ENCODE results near the gene CPNE2.

CPNE2 gene

DNA sequence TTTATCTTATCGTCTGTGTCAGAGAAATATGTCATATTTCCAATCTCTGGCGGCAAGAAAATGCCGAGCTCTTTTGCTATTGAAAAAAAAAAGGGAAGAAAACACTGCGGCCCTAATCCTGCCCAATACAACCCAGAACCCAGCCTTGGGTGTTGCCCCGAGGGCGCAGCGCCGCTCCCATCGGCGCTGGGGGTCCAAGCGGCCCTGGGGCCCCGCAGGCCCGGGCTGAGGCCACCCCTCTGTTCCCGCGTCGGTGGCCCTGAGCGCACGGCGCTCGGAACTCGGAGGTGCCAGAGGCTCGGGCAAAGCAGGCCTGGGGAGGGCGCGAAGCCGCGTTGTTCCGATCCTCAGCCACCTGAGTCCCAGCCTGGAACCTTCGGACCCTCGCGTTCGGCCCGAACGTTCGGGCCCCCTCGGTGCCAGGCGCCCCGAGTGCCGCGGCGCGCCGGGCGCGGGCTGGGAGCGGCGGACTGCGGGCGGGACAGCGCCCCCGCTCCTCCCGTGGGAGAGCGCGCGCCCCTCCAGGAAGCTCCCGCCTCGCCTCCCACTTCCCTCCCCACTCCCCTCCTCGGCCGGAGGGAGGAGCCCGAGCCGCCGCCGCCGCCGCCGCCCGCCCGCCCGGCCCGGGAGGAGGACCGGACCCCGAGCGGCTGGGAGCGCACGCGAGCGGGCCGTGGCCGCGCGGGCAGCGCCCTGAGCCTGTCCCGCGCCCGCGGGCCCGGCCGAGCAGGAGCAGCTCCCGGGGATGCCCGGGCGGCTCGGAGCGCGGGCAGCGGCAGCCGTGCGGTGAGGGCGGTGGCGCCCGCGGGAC is at the start of gene CPNE2:
Gene CPNE2 (plus strand): TSS at position 609 of the 811 bp plus-strand sequence. CDS start 18,160 bp downstream, outside the sequence.
- H3K9me3 ChIP-seq (ENCODE audit: low read length), result no peaks in the 10 kb centered on the region
- H3K9ac ChIP-seq (ENCODE audit: low read length), result peak within 1 kb of the TSS; percentile 63
- H3K4me1 ChIP-seq (ENCODE audit: insufficient read depth, low read length, severe bottlenecking), result peaks cover 36% of the 10 kb centered on the region
- no peaks in the 10 kb centered on the region; the same call in 1 of the 2 replicates for H3K36me3 ChIP-seq (ENCODE audit: insufficient read depth, low read length)
- peak within 1 kb of the TSS; percentile 91 for H3K4me2 ChIP-seq (ENCODE audit: low read length)
- H3K4me3 ChIP-seq (ENCODE audit: low read depth, low read length, poor library complexity, severe bottlenecking), result peak within 1 kb of the TSS; percentile 66
- no peaks in the 10 kb centered on the region for H3K79me2 ChIP-seq (ENCODE audit: insufficient read depth, low read length)
- H3K9me2 ChIP-seq (ENCODE audit: low read depth, low read length), result no peaks in the 10 kb centered on the region
- no peaks in the 10 kb centered on the region for H4K20me1 ChIP-seq (ENCODE audit: insufficient read depth, low read length)
- no peak for TF ChIP-seq EZH2 (IDR thresholded peaks at IDR 0.05; ENCODE audit: borderline replicate concordance, low read length)
- TF ChIP-seq, protein P1, sequence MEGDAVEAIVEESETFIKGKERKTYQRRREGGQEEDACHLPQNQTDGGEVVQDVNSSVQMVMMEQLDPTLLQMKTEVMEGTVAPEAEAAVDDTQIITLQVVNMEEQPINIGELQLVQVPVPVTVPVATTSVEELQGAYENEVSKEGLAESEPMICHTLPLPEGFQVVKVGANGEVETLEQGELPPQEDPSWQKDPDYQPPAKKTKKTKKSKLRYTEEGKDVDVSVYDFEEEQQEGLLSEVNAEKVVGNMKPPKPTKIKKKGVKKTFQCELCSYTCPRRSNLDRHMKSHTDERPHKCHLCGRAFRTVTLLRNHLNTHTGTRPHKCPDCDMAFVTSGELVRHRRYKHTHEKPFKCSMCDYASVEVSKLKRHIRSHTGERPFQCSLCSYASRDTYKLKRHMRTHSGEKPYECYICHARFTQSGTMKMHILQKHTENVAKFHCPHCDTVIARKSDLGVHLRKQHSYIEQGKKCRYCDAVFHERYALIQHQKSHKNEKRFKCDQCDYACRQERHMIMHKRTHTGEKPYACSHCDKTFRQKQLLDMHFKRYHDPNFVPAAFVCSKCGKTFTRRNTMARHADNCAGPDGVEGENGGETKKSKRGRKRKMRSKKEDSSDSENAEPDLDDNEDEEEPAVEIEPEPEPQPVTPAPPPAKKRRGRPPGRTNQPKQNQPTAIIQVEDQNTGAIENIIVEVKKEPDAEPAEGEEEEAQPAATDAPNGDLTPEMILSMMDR (IDR thresholded peaks at IDR 0.05; ENCODE audit: low read length), result no peak
- no peak within 1 kb of the TSS for H3K27ac ChIP-seq (ENCODE audit: low read depth, low read length, poor library complexity, severe bottlenecking)
- H2AFZ ChIP-seq (ENCODE audit: low read length), result no peak within 1 kb of the TSS
- H3F3A ChIP-seq (ENCODE audit: insufficient read depth, low read length), result no peaks in the 10 kb centered on the region
- H3K27me3 ChIP-seq (ENCODE audit: insufficient read depth, low read length), result no peaks in the 10 kb centered on the region; the same call in 1 of the 2 replicates

DNA sequence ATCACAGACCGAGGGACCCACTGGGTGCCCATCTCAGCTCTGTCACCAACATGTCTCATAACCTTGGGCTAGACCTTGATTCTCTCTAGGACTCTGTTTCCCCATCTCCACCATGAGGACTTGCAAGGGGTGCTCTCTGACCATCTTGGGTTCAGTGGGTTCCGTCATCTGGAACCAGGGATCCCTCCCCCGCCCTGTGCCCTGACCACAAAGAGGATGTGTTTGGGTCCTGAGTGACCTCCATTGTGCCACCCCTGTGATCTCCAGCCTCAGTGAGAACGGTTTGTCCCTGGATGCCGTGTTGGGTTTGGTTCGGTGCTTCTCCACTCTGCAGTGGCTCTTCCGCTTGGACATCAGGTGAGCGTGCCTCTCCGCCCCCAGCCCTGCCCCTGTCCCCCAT is 49.1 kb upstream of the CPNE2 start:
- peaks cover 46% of the 10 kb centered on the region for H3K4me1 ChIP-seq (ENCODE audit: insufficient read depth, low read length, severe bottlenecking)
- TF ChIP-seq, protein P1 (IDR thresholded peaks at IDR 0.05; ENCODE audit: low read length), result no peak
- TF ChIP-seq EZH2 (IDR thresholded peaks at IDR 0.05; ENCODE audit: borderline replicate concordance, low read length), result no peak
- H3K9me2 ChIP-seq (ENCODE audit: low read depth, low read length), result no peaks in the 10 kb centered on the region
- H3K4me2 ChIP-seq (ENCODE audit: low read length), result no peak overlapping the region
- peak overlapping the region; percentile 78 for H3K27ac ChIP-seq (ENCODE audit: low read depth, low read length, poor library complexity, severe bottlenecking)
- H3K79me2 ChIP-seq (ENCODE audit: insufficient read depth, low read length), result no peaks in the 10 kb centered on the region
- H3K9me3 ChIP-seq (ENCODE audit: low read length), result no peaks in the 10 kb centered on the region
- no peak overlapping the region for H3K4me3 ChIP-seq (ENCODE audit: low read depth, low read length, poor library complexity, severe bottlenecking)
- no peaks in the 10 kb centered on the region for H3K27me3 ChIP-seq (ENCODE audit: insufficient read depth, low read length)
- H4K20me1 ChIP-seq (ENCODE audit: insufficient read depth, low read length), result no peaks in the 10 kb centered on the region
- no peaks in the 10 kb centered on the region for H3F3A ChIP-seq (ENCODE audit: insufficient read depth, low read length)
- no peaks in the 10 kb centered on the region for H3K36me3 ChIP-seq (ENCODE audit: insufficient read depth, low read length)
- no peak overlapping the region for H2AFZ ChIP-seq (ENCODE audit: low read length)
- no peak overlapping the region; the same call in 1 of the 2 replicates for H3K9ac ChIP-seq (ENCODE audit: low read length)

DNA sequence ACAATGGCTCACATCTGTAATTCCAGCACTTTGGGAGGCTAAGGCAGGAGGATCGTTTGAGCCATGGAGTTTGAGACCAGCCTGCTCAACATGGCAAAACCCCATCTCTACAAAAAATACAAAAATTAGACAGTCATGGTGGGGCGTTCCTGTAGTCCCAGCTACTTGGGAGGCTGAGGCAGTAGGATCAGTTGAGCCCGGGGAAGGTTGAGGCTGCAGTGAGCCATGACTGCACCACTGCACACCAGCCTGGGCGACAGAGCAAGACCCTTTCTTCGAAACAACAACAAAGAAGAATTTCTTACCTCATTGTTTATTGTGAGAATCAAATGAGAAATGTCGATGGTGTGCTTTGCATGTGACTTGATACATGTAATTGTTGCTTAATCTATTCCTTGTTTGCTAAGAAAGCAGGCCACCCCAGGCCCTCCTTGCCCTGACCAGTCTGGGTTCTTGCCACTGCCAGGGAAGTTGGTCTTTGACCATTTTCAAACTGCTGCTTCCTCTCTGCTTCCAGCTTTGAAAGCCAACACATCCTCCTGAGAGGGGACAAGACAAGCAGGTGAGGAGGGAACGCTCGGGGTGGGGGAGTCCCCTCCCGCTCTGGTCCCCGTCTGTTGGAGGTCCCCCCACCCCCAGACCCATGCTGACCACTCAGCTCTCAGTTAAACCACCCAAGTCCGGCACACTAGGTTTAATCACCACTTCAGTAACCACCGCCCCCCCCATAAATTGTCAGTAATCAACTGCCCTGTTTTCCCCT is 47.3 kb upstream of the CPNE2 start:
- no peak overlapping the region for H2AFZ ChIP-seq (ENCODE audit: low read length)

More for the DNA sequence above, 47.3 kb upstream of the CPNE2 start:
- H3K4me2 ChIP-seq (ENCODE audit: low read length), result peak overlapping the region; percentile 37; the same call in 1 of the 2 replicates
- no peaks in the 10 kb centered on the region for H4K20me1 ChIP-seq (ENCODE audit: insufficient read depth, low read length)
- H3K9ac ChIP-seq (ENCODE audit: low read length), result no peak overlapping the region
- H3K27ac ChIP-seq (ENCODE audit: low read depth, low read length, poor library complexity, severe bottlenecking), result no peak overlapping the region
- H3K79me2 ChIP-seq (ENCODE audit: insufficient read depth, low read length), result no peaks in the 10 kb centered on the region
- no peaks in the 10 kb centered on the region for H3K36me3 ChIP-seq (ENCODE audit: insufficient read depth, low read length)
- H3F3A ChIP-seq (ENCODE audit: insufficient read depth, low read length), result no peaks in the 10 kb centered on the region
- H3K4me3 ChIP-seq (ENCODE audit: low read depth, low read length, poor library complexity, severe bottlenecking), result no peak overlapping the region
- H3K4me1 ChIP-seq (ENCODE audit: insufficient read depth, low read length, severe bottlenecking), result peaks cover 33% of the 10 kb centered on the region
- no peaks in the 10 kb centered on the region for H3K27me3 ChIP-seq (ENCODE audit: insufficient read depth, low read length)
- H3K9me3 ChIP-seq (ENCODE audit: low read length), result no peaks in the 10 kb centered on the region
- H3K9me2 ChIP-seq (ENCODE audit: low read depth, low read length), result no peaks in the 10 kb centered on the region
- TF ChIP-seq, protein P1 (IDR thresholded peaks at IDR 0.05; ENCODE audit: low read length), result no peak
- TF ChIP-seq EZH2 (IDR thresholded peaks at IDR 0.05; ENCODE audit: borderline replicate concordance, low read length), result no peak

Data from OCI-LY1 (cell line).